Stimulated activated CD4-positive, alpha-beta T cell treated with anti-CD3 and anti-CD28 coated beads, Interleukin-15, amount 100 ng/mL, for 1 hour (primary cell): ENCODE results near the gene FGF18.

Experiments used
- DNase-seq, 2 donors: peaks; one replicate each; pipeline ENCODE4 v3.0.0-alpha.2; 2020; ENCODE audit warnings: low read depth in 1 of 2, low spot score in 1 of 2

Gene FGF18

DNA sequence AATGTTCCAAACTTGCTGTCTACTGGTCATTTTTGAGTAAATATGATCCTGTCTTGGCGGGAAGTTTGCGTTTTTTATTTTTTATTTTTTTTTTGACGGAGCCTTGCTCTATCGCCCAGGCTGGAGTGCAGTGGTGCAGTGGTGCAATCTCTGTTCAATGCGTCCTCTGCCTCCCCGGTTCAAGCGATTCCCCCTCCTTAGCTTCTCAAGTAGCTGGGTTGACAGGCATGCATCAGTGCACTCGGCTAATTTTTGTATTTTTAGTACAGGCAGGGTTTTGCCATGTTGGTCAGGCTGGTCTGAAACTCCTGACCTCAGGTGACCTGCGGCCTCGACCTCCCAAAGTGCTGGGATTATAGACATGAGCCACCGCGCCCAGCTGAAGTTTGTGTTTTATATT, 45.4 kb downstream of the FGF18 start:
- no peak for DNase-seq

GRCh38 chr5:171467107-171467506, 47.7 kb downstream of the FGF18 start:
- no peak for DNase-seq

DNA sequence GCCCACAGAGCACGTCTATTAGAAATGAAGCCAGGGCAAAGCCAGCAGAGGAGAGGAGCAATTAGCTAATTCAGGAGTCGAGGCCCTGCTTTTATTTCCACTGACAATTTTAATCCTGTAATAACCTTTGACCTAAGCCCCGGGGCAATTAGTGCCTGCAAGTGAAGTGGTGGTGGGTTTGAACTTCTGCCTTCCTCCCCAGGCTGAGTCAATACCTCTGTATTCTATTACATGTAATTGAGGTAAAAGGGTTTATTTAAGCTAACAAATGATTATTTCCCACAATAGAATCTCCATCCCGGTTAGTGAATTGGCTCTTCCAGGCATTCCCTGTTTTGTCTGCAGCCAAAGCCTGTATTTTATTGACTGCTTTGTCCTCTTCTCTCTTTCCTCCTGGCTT, 49.9 kb downstream of the FGF18 start:
- no peak for DNase-seq

DNA sequence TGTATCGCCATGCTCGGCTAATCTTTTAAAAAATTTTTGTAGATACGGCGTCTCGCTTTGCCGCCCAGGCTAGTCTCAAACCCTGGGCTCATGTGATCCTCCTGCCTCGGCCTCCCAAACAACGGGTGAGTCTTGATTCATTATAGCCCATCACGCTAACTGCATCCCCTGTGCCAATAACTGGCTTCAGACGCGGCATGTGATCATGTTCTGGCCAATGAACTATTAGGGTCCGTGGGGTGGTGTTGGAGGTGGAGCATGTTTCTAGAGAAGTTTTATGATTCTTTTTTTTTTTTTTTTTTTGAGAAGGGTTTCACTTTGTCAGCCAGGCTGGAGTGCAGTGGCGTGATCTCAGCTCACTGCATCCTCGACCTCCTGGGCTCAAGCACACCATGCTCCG, 51.0 kb downstream of the FGF18 start:
- no peak for DNase-seq

DNA sequence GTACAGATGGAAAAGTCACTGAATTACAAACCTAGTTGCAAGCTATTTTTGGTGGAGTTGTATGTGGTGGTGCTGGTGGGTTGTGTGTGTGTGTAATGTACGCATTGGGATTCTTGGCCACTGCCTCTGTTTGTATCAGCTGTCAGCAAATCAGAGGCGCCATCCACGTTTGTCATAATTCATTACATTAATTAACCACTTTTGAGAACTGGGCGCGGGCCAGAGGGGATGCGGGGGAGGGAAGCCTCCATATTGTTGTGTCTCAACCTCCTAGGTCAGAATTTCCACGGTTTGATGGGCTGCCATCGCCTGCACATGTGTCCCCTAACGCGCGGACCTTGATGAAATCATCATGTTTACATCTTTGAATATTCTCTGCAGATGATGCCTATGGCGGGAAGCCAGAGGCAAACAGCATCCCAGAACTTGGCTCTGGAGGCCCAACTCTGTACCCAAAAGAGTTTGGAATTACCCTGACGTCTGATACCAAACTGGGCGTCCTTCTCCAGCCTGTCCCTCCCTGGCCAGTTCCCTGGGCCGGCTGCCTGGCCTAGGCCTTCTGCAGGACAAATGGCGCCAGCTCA, 54.9 kb downstream of the FGF18 start:
- no peak for DNase-seq

DNA sequence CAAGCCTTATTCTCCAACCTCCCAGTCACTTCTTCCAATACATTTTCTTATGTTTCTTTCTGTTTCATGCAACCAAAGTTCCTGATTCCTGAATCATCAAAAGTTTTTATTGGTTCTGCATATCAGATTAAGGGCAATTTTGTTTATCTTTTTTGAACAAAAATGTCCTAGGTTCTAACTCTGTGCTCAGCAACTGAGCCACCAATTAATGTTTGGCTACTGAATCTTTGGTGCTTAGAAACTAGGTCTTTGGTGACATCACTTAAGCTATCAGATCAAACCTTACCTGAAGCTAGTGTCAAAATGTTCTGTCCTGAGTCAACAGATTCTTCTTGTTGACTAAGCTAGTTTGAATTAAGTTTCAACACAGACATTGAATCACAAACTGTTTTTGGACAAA, 56.1 kb downstream of the FGF18 start:
- no peak for DNase-seq

DNA sequence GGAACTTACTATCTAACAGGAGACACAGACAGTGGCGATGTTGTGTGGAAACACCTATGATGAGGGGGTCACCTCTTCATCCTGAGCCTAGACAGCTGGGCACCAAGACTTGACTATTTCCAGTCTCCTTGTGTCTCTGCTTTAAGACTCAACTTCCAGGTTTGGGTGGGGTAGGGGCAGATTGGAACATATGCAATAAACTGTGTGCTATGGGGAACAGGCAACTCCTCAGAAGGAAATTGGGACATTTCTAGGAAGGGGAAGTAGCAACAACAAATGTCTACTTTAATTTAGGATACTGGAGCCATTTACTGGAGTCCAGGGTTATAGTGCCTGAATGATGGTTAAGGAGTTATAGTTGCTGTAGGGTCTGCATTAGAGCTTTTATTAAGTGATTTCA, 57.3 kb downstream of the FGF18 start:
- DNase-seq: no peak

GRCh38 chr5:171477101-171477500, 57.7 kb downstream of the FGF18 start:
- no peak for DNase-seq

DNA sequence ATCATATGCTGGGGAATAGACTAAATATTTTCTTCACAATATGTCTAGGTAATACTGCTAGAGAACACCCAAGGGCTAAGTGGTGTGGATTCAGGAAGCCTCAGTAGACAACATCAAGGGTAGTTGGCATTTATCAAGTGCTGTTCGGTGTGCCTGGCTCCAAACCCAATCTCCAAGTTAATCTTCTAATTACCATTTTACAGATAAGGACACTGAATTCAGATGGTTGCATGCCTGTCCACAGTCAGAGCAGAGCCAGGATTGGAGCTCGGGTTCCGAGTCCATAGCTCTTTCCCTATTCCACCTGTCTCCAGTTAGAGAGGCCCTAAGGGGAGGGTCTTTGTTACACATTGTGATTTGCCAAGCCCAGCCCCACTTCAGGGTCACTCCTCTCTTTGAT, 58.2 kb downstream of the FGF18 start:
- no peak for DNase-seq

- no peak for DNase-seq
These were observed 59.7 kb downstream of the FGF18 start for GRCh38 chr5:171478946-171479775.

DNA sequence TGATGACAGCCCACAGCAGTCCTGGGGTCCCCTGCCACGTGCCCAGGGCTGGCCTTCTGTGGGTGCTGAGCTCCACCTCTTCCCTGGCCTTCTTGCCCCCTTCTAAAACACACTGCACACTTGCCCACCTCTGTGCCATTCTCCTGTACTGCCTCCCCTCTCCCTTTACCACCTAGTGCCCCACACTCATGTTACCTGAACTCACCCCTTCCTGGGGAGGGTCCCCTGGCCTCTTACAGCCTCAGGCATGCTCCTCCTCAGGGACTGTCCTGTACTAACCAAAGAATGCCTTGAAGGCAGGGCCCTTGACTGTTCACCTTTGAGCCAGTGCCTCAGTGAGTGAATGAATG, 60.3 kb downstream of the FGF18 start:
- no peak for DNase-seq

DNA sequence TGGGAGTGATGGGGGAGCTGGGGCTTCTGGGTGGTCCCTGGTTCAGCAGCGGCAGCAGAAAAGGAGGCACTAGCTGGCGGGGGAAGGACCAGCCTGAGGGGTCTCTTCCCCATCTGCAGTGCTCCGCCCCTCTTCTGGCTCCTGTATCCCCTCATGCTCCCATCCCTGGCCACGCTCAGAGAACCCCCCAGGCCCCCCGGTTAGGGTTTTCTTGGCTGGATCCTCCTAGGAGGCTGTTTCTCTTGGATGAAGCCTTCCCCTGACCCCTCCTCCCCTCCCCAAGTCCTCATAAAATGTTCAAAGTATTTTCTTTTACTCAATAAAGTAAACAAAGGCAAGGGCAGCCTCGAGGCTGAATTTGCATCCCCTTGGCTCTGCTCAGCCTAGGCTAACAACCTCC, 60.8 kb downstream of the FGF18 start:
- no peak for DNase-seq

GRCh38 chr5:171481571-171482433, 62.4 kb downstream of the FGF18 start:
- no peak for DNase-seq

- no peak for DNase-seq
These were observed 62.9 kb downstream of the FGF18 start for GRCh38 chr5:171482434-171482730.

DNA sequence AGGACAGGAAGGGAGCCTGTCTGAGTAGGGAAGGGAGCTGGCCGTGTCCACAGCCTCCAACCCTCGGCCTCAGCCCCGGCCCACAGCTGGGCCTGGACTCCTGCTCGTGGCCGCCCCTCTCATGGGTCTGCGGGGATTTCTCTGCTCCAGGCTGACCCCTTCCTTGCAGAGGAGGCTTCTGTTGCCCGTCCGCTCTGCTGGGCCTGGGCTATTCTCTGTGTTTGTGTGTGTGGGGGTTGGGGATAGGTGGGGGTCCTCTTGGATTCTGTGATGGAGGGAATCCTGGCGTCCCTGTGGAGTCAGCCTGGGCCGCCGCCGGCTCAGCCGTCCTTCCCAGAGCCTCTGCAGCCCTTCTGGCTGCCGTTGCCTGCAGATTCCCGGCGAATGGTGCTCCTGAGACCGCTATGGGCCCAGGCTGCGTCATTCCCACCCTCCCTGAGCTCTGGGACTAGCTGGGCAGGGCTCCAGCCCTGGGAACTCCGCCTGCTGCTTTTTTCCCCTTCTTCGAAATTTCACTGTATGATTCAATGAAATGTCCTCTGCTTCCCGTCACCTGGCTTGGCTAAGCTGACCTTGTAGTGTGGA, 64.2 kb downstream of the FGF18 start:
- no peak for DNase-seq

DNA sequence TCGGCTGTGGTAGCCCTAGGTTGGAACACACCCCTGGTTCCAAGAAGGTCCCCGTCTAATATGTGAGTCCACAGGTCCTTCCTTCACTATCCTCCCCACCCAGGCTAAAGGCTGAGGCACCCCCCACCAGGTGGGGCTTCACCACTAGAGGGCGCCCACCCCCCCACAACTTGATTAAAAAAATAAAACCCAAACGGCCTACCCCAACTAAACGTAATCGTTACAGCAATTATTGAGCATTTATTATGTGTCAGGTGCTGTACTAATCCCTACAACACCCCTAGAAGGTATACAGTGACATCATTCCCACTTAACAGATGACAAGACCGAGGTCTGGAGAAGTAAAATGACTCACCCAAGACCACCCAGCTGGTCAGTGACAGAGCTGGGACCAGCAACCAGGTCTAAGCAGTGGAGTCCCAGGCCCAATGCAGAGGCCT, 65.0 kb downstream of the FGF18 start:
- DNase-seq: peak; percentile 12 to 49

DNA sequence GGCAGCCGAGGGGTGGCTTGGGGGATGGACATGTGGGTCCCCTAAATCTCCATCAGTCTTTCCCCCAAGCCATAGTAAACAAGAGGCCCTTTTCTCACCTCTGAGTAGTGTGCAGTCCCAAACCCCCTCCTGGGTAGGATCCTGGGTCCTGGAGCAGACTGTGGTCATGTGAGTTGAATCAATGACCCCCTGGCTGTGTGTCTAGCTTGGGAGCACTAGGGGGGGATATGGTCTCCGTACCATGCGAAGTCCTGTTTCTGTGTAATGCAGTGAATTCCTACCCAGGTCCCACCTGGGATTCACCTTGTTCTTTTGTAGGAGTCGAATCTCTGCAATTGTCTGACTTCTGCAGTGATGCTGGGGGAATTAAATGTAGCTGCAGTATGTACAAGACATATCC, 66.2 kb downstream of the FGF18 start:
- no peak for DNase-seq

GRCh38 chr5:171486613-171487012, 67.2 kb downstream of the FGF18 start:
- DNase-seq: no peak

GRCh38 chr5:171488876-171489275, 69.4 kb downstream of the FGF18 start:
- DNase-seq: no peak

- DNase-seq: no peak
These were observed 73.3 kb downstream of the FGF18 start for GRCh38 chr5:171492781-171493180.

DNA sequence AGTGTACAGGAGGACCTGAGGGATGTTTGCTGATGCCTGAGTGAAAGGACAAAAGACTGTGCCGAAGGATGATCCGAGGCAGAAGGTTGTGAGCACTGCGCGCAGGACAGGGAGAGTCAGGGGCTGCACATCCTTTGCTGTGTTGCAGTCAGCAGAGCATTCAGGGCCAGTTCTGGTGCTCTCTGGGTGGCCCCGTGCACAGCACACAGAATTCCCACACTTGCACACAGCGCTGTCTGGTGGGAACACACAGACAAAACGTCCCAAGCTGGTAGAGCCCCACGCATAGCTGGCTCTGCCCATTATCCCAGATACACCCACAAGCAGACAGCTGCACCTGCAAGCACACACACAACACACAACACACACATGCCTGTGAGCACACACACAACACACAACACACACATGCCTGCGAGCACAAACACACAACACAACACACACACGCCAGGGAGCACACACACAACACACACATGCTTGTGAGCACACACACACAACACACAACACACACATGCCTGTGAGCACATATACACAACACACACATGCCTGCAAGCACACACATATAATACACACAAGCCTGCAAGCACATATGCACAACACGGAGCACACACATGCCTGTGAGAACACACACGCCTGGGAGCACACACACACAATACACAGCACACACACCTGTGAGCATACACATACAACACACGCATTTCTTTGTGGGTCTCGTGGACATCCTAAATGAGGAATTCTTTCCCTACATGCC, 74.4 kb downstream of the FGF18 start:
- DNase-seq: no peak
